ENCODE measurements around the gene WDR44. TPM values are rescaled to one million over a fixed set of nuclear protein-coding genes. Genes with fewer than 3 reads are reported as not detected.
A peak's percentile ranks its signal among the peaks of the same experiment; 100 is the strongest.

Gene WDR44
- total and polyA plus RNA-seq, 2 of the 4 experiments (the other 2 are of a cell fraction) = 10.0 to 11.8 TPM

DNA sequence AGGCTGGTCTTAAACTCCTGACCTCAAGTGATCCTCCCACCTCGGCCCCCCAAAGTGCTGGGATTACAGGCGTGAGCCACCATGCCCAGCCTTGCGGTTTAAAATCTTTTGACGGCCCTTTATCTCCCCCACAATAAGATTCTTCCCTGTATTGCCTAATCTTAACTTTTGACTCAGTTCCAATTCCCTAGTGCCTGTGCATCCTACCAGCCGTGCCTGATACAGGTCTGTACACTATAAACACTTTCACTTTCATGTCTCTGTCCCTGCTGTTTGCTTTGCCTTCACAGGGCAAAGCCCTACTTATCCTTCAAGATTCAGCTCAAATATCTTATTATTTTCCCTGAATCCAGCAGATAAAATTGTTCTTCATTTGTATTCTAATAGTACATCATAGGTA, 74.6 kb downstream of the WDR44 start:
- no peak overlapping the region for H2AK9ac ChIP-seq (replicated peaks; ENCODE audit: low read depth, low read length, poor library complexity)
- in situ Hi-C loops (cut with MboI; ENCODE audit: low sequenced_read_pairs) (no loop called here), intact Hi-C loops (cut with micrococcal nuclease) (no loop called here), dilution Hi-C loops (cut with HindIII; ENCODE audit: low sequenced_read_pairs, unreplicated experiment) (no loop called here)
- peaks cover 0 to 3% of the 10 kb centered on the region in 2 experiments; a peak in 1 of 4 replicates for H3K79me1 ChIP-seq (ENCODE audit: low read depth in 1 of 2, low read length in 2 of 2)
- peaks cover 4% of the 10 kb centered on the region; the same call in 1 of the 2 replicates for H3K36me3 ChIP-seq (ENCODE audit: control insufficient read depth, insufficient read depth, low read length)
- no peaks in the 10 kb centered on the region for H3K27me3 ChIP-seq (ENCODE audit: control insufficient read depth, insufficient read depth, low read length)
- no peak overlapping the region for H4K5ac ChIP-seq (ENCODE audit: low read depth, low read length)
- H3K56ac ChIP-seq (ENCODE audit: extremely low read depth, insufficient read depth, low read length) = no peak overlapping the region
- no peak overlapping the region for H3K4me2 ChIP-seq (ENCODE audit: low read depth, low read length)
- H2AFZ ChIP-seq (replicated peaks; ENCODE audit: low read length, poor library complexity) = no peak overlapping the region
- no peaks in the 10 kb centered on the region for H3K9me1 ChIP-seq (ENCODE audit: insufficient read depth, low read length)
- H3K9ac ChIP-seq (ENCODE audit: low read depth, low read length) = no peak overlapping the region
- H2BK120ac ChIP-seq (ENCODE audit: low read depth, low read length) = no peak overlapping the region
- no peak overlapping the region for H3K18ac ChIP-seq (ENCODE audit: low read depth, low read length)
- TF ChIP-seq, protein P1, sequence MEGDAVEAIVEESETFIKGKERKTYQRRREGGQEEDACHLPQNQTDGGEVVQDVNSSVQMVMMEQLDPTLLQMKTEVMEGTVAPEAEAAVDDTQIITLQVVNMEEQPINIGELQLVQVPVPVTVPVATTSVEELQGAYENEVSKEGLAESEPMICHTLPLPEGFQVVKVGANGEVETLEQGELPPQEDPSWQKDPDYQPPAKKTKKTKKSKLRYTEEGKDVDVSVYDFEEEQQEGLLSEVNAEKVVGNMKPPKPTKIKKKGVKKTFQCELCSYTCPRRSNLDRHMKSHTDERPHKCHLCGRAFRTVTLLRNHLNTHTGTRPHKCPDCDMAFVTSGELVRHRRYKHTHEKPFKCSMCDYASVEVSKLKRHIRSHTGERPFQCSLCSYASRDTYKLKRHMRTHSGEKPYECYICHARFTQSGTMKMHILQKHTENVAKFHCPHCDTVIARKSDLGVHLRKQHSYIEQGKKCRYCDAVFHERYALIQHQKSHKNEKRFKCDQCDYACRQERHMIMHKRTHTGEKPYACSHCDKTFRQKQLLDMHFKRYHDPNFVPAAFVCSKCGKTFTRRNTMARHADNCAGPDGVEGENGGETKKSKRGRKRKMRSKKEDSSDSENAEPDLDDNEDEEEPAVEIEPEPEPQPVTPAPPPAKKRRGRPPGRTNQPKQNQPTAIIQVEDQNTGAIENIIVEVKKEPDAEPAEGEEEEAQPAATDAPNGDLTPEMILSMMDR (conservative IDR thresholded peaks at IDR 0.05; ENCODE audit: low read depth, low read length) = no peak
- TF ChIP-seq CEBPB (IDR thresholded peaks at IDR 0.05; ENCODE audit: low read depth, low read length) (peak; percentile 52), FOS (IDR thresholded peaks at IDR 0.05; ENCODE audit: low read depth, low read length) (no peak)
- ChIA-PET POLR2A (ENCODE audit: unreplicated experiment) (no interaction called here), CTCF (no interaction called here)
- no peak overlapping the region for H3K23ac ChIP-seq (ENCODE audit: low read depth, low read length)
- no peak overlapping the region for H2BK20ac ChIP-seq (ENCODE audit: low read depth, low read length)
- no peak overlapping the region for H2BK15ac ChIP-seq (ENCODE audit: low read depth, low read length)
- no peak overlapping the region for H3K4ac ChIP-seq (ENCODE audit: low read depth, low read length)
- H3K4me3 ChIP-seq (ENCODE audit: insufficient read depth, low read depth, low read length) = no peak overlapping the region
- no TSS peak for BruUV-seq (replicated peaks)
- H3K14ac ChIP-seq (replicated peaks; ENCODE audit: low read depth, low read length) = no peak overlapping the region
- WGBS, 2 experiments (ENCODE audit: extremely low coverage in 2 of 2, insufficient read length in 1 of 2) = 67% methylated on average over 4 of the region's 5 CpGs; no CpG with 5 or more reads in 1 of the 2 experiments
- ATAC-seq (ENCODE audit: low read depth) (peak; percentile 69), DNase-seq (peak; percentile 42)
- H3K9me3 ChIP-seq (ENCODE audit: control insufficient read depth, insufficient read depth, low read length) = no peaks in the 10 kb centered on the region
- no peak overlapping the region for H2BK5ac ChIP-seq (ENCODE audit: low read depth, low read length, poor library complexity, severe bottlenecking)
- H4K8ac ChIP-seq (ENCODE audit: low read depth in 2 of 2, low read length in 2 of 2) = no peak overlapping the region
- H4K91ac ChIP-seq (ENCODE audit: insufficient read depth, low read depth, low read length) = no peak overlapping the region
- no peak overlapping the region for H3K27ac ChIP-seq (ENCODE audit: insufficient read depth, low read length)
- no peaks in the 10 kb centered on the region for H4K20me1 ChIP-seq (ENCODE audit: insufficient read depth, low read length)
- H2AK5ac ChIP-seq (ENCODE audit: low read depth, low read length) = no peak overlapping the region
- H3K4me1 ChIP-seq (ENCODE audit: control insufficient read depth, insufficient read depth, low read length) = no peaks in the 10 kb centered on the region

Data from IMR-90 (cell line).